Muscle of arm (tissue), 14 donors: Measurements from ENCODE around the gene LRRC45. TPM values are rescaled to one million over a fixed set of nuclear protein-coding genes. Genes with fewer than 3 reads are reported as not detected.
"Not testable (repeated sequence)": the region's sequence is repeated elsewhere in the genome, so short reads cannot be mapped to it uniquely, and the experiment has no call there.

Source experiments
- DNase-seq: peaks from one replicate; pipeline ENCODE4 v3.0.0-alpha.2; 2013
- long read RNA-seq, 11 donors: transcript quantifications; one replicate each; lab custom pipeline, GENCODE V29; 2026
- polyA plus RNA-seq, 12 donors: library from polyadenylated mRNA; unstranded; fragments of 120-200 nt; gene quantifications; one replicate each; pipeline ENCODE4 v1.2.1, GENCODE V29; 2013; ENCODE audit not compliant: insufficient read length in 12 of 12

Gene LRRC45
- polyA plus RNA-seq: 10 to 100 TPM in 2 of 12 donors, 1 to 10 TPM in 9, not detected in 1; 6.3 to 31.7 (median 8.0) TPM
- long read RNA-seq, donor 1, partial matches to known transcripts: 0 of 1 reads
- long read RNA-seq, donor 1, other reads (novel, unspliced or antisense): 0 of 1 reads
- long read RNA-seq, donor 2, partial matches to known transcripts: 0 of 2 reads
- long read RNA-seq, donor 2, other reads (novel, unspliced or antisense): 0 of 2 reads
- long read RNA-seq, donor 3: 0 reads
- long read RNA-seq, donor 4: 0 reads
- long read RNA-seq, donor 5, partial matches to known transcripts: 0 of 4 reads
- long read RNA-seq, donor 5, other reads (novel, unspliced or antisense): 0 of 4 reads
- long read RNA-seq, donor 6, partial matches to known transcripts: 0 of 2 reads
- long read RNA-seq, donor 6, other reads (novel, unspliced or antisense): 0 of 2 reads
- long read RNA-seq, donor 7, partial matches to known transcripts: 0 of 1 reads
- long read RNA-seq, donor 7, other reads (novel, unspliced or antisense): 0 of 1 reads
- long read RNA-seq, donor 8, partial matches to known transcripts: 0 of 1 reads
- long read RNA-seq, donor 8, other reads (novel, unspliced or antisense): 0 of 1 reads
- long read RNA-seq, donor 9, partial matches to known transcripts: 0 of 1 reads
- long read RNA-seq, donor 9, other reads (novel, unspliced or antisense): 0 of 1 reads
- long read RNA-seq, donor 10, partial matches to known transcripts: 0 of 2 reads
- long read RNA-seq, donor 10, other reads (novel, unspliced or antisense): 0 of 2 reads
- long read RNA-seq, donor 11: 0 reads

GRCh38 chr17:82022981-82023446 is at the start of gene LRRC45:
Gene LRRC45, plus strand, starts transcription at chr17:82023305. Its CDS starts 339 bp downstream, at chr17:82023644.
- DNase-seq: peak; percentile 99

- no peak for DNase-seq
These were observed 49.7 kb upstream of the LRRC45 start for GRCh38 chr17:81973432-81973831.

GRCh38 chr17:81976332-81977210 is 46.5 kb upstream of the LRRC45 start:
- DNase-seq: no peak

- DNase-seq: peak; percentile 91
These were observed 45.8 kb upstream of the LRRC45 start, which contains the start of gene ASPSCR1 for GRCh38 chr17:81977211-81977808. Gene ASPSCR1, plus strand, starts transcription at chr17:81977629. Its CDS starts 18 bp downstream, at chr17:81977647.

- DNase-seq: no peak
These were observed 44.4 kb upstream of the LRRC45 start for GRCh38 chr17:81978524-81979298.

GRCh38 chr17:81980122-81980521 is 43.0 kb upstream of the LRRC45 start:
- no peak for DNase-seq

GRCh38 chr17:81980707-81981343 is 42.3 kb upstream of the LRRC45 start:
- no peak for DNase-seq

GRCh38 chr17:81981511-81981910 is 41.6 kb upstream of the LRRC45 start:
- DNase-seq: not testable (repeated sequence)

- DNase-seq: no peak
These were observed 40.0 kb upstream of the LRRC45 start for GRCh38 chr17:81983011-81983638.

- DNase-seq: no peak
These were observed 39.3 kb upstream of the LRRC45 start for GRCh38 chr17:81983639-81984373.

GRCh38 chr17:81984773-81985410 is 38.2 kb upstream of the LRRC45 start:
- no peak for DNase-seq

- DNase-seq: no peak
These were observed 36.5 kb upstream of the LRRC45 start for GRCh38 chr17:81986606-81987005.

- no peak for DNase-seq
These were observed 35.8 kb upstream of the LRRC45 start for GRCh38 chr17:81987161-81987770.

GRCh38 chr17:81990836-81991683 is 32.0 kb upstream of the LRRC45 start:
- DNase-seq: no peak

GRCh38 chr17:81991684-81992305 is 31.3 kb upstream of the LRRC45 start:
- DNase-seq: peak; percentile 48
